Kidney epithelial cell (primary cell): ENCODE data around the gene NAT9. TPM values are rescaled to one million over a fixed set of nuclear protein-coding genes. Genes with fewer than 3 reads are reported as not detected.

Experiments
- DNase-seq: peaks from one replicate; pipeline ENCODE4 v3.0.0-alpha.2; 2010; ENCODE audit warnings: low read depth
- H3K27me3 ChIP-seq: 2 replicates; pipeline ENCODE4 v1.6.0; 2011; ENCODE audit warnings: low read length; ENCODE audit not compliant: control insufficient read depth, insufficient read depth
- H3K36me3 ChIP-seq: 2 replicates; pipeline ENCODE4 v1.5.1; 2011; ENCODE audit warnings: low read length; ENCODE audit not compliant: control insufficient read depth, insufficient read depth
- H3K4me3 ChIP-seq: 2 replicates; pipeline ENCODE4 v1.5.1; 2011; ENCODE audit warnings: low read depth, mild to moderate bottlenecking, control low read depth, low read length
- CTCF ChIP-seq: IDR thresholded peaks from 2 replicates; pipeline ENCODE4 v1.5.1; 2011; ENCODE audit warnings: mild to moderate bottlenecking, moderate library complexity, low read length, control low read depth, inconsistent platforms; ENCODE audit not compliant: insufficient read depth, poor library complexity, severe bottlenecking
- total RNA-seq: library from RNA; depleted of rRNA; stranded (reverse); fragments of >200 nt; gene quantifications from 2 replicates; pipeline ENCODE4 v1.2.3, GENCODE V29; 2015

NAT9 gene
- total RNA-seq, 1 donor from 2014 or later, result 30.7 TPM

GRCh38 chr17:74740641-74741387 is 35.3 kb downstream of the NAT9 start:
- DNase-seq, result no peak
- no peak for TF ChIP-seq CTCF
- H3K36me3 ChIP-seq, result no peaks in the 10 kb centered on the region
- H3K4me3 ChIP-seq, result no peak overlapping the region
- H3K27me3 ChIP-seq, result peaks cover 40% of the 10 kb centered on the region

- Histone ChIP-seq H3K36me3 (no peaks in the 10 kb centered on the region), H3K27me3 (peaks cover 46% of the 10 kb centered on the region), H3K4me3 (no peak overlapping the region)
- no peak for TF ChIP-seq CTCF
- DNase-seq, result no peak
Observed at GRCh38 chr17:74740173-74740572, 36.0 kb downstream of the NAT9 start.

GRCh38 chr17:74739227-74739831 is 36.8 kb downstream of the NAT9 start:
- H3K4me3 ChIP-seq, result no peak overlapping the region
- TF ChIP-seq CTCF, result no peak
- H3K27me3 ChIP-seq, result peaks cover 50% of the 10 kb centered on the region
- no peak for DNase-seq
- no peaks in the 10 kb centered on the region for H3K36me3 ChIP-seq

GRCh38 chr17:74738051-74738996 is 37.8 kb downstream of the NAT9 start:
- Histone ChIP-seq H3K4me3 (no peak overlapping the region), H3K36me3 (no peaks in the 10 kb centered on the region), H3K27me3 (peaks cover 60% of the 10 kb centered on the region)
- DNase-seq, result no peak
- TF ChIP-seq CTCF, result no peak

- H3K4me3 ChIP-seq, result no peak overlapping the region
- H3K27me3 ChIP-seq, result peaks cover 61% of the 10 kb centered on the region
- peak; percentile 36 for TF ChIP-seq CTCF
- H3K36me3 ChIP-seq, result no peaks in the 10 kb centered on the region
- no peak for DNase-seq
Observed at GRCh38 chr17:74737299-74738050, 38.7 kb downstream of the NAT9 start.
